ENCODE results near the gene PRR20D.
"Not testable (repeated sequence)": the region's sequence is repeated elsewhere in the genome, so short reads cannot be mapped to it uniquely, and the experiment has no call there.

The PRR20D gene

DNA sequence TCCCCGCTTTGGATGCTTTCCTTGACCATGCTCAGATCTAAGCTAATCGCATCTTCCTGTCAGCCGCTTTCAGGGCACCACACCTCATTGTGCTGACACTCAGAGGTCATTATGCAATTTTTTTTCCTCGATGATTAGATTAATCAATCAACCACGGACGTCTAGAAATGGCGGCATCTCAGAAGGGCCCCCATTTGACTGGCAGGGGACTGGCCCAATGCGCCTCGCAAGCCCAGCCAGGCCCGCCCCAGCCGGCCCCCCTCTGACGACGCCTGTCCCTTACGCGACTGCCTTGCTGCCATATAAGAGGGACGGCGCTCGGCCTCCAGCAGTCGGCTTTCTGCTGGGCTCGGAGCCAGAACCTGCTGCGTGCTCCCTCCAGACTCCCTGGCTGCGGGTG is at the start of gene PRR20D:
Gene PRR20D (plus strand): TSS at position 301 of the 400 bp plus-strand sequence. CDS start 387 bp downstream, outside the sequence.
- not testable (repeated sequence) for DNase-seq (ENCODE audit: low read depth in 2 of 2)

DNA sequence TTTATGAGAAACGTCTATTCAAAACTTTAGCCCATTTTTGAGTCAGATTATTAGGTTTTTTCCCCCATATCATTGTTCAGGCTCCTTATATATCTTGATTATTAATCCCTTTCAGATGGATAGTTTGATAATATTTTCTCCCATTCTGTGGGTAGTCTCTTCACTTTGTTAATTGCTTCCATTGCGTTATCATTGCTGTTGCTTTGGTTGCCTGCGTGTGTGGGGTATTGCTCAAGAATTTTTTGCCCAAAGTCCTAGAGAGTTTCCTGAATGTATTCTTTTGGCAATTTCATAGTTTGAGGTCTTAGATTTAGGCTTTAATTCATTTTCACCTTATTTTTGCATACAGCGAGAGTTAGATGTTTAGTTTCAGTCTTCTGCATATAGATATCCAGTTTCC is 45.5 kb upstream of the PRR20D start:
- DNase-seq (ENCODE audit: low read depth in 2 of 2), result no peak

DNA sequence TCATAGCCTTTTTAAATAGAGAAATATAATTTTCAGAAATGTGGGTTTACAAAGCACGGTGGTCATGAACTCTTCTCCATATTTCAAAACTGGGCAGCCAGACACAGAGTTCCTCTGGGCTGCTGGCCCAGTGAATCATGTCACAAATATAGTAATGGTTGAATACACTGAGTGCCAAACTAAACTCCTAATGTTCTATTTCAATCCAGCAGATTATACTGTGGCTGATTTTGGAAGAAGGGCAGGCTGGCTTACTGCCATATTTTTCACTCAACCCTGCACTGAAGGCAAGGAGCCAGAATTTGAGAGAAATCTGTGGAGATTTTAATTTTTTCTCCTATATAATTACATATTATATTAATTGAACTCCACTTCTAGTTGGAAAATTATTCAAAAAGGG is 36.8 kb upstream of the PRR20D start:
- DNase-seq (ENCODE audit: low read depth in 2 of 2), result no peak

DNA sequence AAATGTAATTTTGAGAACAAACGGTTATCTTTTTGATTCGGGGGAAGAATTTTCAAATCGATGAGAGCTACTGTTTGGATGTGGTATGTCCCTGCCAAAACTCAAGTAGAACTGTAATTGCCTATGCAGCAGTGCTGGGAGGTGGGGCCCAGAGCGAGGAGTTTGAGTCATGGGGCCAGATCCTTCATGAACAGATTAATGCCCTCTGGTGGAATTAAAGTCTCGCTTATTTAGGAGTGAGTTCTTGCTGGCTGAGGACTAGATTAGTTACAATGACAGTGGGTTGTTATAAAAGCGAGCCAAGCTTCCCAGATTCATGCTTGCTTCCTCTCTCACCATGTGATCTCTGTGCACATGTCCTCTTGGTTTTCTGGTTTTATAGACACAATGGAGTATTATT is 31.5 kb upstream of the PRR20D start:
- no peak for DNase-seq (ENCODE audit: low read depth in 2 of 2)

DNA sequence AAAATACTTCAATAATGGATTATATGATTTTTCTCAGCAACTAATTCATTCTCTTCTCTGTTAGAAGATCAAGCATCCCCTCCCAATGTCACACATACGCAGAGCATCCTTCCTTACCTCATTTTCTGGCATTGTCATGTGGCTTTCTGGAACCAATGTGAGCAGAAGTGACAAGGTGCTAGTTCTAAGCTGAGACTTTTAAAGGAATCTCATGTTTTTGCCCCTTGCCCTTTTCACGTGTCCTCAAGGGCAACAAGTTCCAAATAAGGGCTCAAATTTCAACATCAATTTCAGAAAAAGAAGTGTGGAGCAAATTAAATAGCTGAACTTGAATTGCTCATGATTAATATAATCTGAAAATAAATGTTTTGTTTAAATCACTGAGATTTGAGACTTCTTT is 24.3 kb upstream of the PRR20D start:
- no peak for DNase-seq (ENCODE audit: low read depth in 2 of 2)

DNA sequence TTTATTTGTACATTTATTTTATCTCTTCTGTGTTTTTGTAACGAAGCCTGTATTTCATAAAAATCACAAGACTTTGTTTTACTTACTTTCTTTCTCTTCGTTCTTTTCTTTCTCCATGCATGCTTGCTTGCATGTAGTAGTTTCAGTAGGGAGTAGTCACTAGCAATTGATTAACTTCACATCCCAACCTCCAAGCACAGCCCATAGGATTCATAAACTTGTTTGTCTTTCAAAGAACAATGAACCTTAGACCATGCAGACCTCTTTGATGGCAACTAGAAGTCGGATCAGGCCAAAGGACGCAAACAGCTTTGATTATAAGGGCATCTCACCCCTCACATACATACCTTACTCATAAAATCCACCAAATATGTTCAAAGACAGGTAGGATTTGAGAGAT is 22.8 kb upstream of the PRR20D start:
- no peak for DNase-seq (ENCODE audit: low read depth in 2 of 2)

DNA sequence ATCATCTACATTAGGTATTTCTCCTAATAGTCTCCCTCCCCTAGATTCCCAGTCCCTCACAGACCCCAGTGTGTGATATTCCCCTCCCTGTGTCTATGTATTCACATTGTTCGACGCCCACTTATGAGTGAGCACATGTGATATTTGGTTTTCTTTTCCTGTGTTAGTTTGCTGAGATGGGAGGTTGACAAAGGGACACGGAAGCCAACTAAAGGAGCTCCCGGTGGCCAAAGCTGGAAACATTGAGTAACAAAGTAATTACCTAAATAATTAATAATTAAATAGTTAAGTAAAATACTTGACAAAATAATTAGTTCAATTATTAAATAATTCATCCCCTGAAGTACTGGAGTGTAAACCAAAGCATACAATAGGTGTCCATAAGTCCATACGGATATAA is 21.4 kb upstream of the PRR20D start:
- no peak for DNase-seq (ENCODE audit: low read depth in 2 of 2)

DNA sequence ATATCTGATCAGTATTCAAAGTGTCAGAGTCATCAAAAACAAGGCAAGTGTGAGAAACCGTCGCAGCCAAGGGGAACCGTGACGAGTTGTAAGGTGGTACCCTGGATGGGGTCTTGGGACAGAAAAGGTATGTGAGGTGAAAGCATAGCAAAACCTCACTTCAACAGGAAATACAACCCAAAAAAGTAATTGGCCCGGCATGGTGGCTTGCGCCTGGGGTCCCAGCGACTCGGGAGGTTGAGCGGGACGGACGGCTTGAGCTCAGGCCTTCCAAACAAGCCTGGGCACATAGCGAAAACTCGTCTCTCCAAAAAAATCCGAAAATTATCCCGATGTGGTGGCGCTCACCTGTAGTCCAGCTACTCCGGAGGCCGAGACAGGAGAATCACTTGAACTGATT is 20.7 kb upstream of the PRR20D start:
- not testable (repeated sequence) for DNase-seq (ENCODE audit: low read depth in 2 of 2)

DNA sequence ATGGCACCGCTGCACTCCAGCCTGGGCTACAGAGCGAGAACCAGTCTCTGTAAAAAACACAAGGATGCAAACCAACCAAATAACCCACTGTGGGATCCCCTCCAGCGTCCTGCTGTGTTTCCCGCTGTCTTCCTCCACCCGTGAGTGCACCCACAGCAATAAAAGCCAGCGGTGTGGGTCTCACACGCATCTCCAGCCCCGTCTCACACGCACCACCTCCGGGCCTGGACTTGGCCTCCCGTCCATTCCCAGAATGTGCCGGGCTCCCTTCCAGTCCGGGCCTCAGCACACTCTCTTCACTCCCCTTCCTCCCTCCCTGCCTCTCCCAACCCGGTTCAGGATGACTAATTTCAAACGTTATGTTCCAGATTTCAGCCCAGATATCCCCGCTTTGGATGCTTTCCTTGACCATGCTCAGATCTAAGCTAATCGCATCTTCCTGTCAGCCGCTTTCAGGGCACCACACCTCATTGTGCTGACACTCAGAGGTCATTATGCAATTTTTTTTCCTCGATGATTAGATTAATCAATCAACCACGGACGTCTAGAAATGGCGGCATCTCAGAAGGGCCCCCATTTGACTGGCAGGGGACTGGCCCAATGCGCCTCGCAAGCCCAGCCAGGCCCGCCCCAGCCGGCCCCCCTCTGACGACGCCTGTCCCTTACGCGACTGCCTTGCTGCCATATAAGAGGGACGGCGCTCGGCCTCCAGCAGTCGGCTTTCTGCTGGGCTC is 20.0 kb upstream of the PRR20D start, which contains the start of gene PRR20A:
Gene PRR20A (plus strand): TSS at position 684 of the 734 bp plus-strand sequence. CDS start 387 bp downstream, outside the sequence.
- DNase-seq (ENCODE audit: low read depth in 2 of 2), result not testable (repeated sequence)

DNA sequence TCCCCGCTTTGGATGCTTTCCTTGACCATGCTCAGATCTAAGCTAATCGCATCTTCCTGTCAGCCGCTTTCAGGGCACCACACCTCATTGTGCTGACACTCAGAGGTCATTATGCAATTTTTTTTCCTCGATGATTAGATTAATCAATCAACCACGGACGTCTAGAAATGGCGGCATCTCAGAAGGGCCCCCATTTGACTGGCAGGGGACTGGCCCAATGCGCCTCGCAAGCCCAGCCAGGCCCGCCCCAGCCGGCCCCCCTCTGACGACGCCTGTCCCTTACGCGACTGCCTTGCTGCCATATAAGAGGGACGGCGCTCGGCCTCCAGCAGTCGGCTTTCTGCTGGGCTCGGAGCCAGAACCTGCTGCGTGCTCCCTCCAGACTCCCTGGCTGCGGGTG is 13.2 kb upstream of the PRR20D start, which contains the start of gene PRR20B:
Gene PRR20B (plus strand): TSS at position 301 of the 400 bp plus-strand sequence. CDS start 387 bp downstream, outside the sequence.
- not testable (repeated sequence) for DNase-seq (ENCODE audit: low read depth in 2 of 2)

DNA sequence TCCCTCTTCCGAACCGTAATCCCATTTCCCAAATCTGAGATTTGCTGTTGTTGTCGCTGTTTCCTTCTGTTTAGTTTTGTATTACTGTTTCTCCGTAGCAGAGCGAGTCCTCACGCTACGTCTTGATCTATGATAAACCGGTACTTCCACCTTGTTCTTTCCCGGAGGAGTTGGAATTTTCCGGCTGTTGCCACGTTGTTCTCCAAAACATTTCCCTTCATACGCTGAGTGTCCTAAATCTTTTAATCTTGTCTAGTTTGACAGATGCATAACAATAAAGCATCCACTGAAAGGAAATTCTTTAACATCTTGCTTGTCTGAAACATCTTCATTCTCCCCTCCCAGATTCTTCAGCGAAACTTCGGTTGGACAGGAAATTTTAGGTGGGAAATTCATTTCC is 12.3 kb upstream of the PRR20D start:
- not testable (repeated sequence) for DNase-seq (ENCODE audit: low read depth in 2 of 2)

DNA sequence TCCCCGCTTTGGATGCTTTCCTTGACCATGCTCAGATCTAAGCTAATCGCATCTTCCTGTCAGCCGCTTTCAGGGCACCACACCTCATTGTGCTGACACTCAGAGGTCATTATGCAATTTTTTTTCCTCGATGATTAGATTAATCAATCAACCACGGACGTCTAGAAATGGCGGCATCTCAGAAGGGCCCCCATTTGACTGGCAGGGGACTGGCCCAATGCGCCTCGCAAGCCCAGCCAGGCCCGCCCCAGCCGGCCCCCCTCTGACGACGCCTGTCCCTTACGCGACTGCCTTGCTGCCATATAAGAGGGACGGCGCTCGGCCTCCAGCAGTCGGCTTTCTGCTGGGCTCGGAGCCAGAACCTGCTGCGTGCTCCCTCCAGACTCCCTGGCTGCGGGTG is 6.7 kb upstream of the PRR20D start, which contains the start of gene PRR20C:
Gene PRR20C (plus strand): TSS at position 301 of the 400 bp plus-strand sequence. CDS start 387 bp downstream, outside the sequence.
- DNase-seq (ENCODE audit: low read depth in 2 of 2), result not testable (repeated sequence)

DNA sequence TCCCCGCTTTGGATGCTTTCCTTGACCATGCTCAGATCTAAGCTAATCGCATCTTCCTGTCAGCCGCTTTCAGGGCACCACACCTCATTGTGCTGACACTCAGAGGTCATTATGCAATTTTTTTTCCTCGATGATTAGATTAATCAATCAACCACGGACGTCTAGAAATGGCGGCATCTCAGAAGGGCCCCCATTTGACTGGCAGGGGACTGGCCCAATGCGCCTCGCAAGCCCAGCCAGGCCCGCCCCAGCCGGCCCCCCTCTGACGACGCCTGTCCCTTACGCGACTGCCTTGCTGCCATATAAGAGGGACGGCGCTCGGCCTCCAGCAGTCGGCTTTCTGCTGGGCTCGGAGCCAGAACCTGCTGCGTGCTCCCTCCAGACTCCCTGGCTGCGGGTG is 6.5 kb downstream of the PRR20D start, which contains the start of gene PRR20E:
Gene PRR20E (plus strand): TSS at position 301 of the 400 bp plus-strand sequence. CDS start 387 bp downstream, outside the sequence.
- not testable (repeated sequence) for DNase-seq (ENCODE audit: low read depth in 2 of 2)

DNA sequence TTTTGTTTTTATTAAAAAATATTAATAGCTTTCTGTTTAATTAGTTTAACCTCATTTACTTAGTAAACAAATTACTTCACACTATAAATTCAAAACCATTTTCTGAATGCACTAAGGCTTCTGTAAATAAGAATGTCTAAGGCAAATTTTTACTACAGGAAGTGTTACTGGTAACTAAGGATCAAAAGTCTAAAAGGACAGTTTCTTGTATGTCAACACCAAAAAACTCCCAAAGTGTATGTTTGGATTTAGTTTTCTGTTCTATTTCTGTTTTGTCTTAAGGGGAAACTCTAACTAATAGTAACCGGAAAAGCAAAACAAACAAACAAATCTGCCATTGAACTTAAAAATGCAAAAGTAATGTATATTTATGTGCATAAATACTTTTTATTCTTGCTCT is 31.2 kb downstream of the PRR20D start:
- no peak for DNase-seq (ENCODE audit: low read depth in 2 of 2)

DNA sequence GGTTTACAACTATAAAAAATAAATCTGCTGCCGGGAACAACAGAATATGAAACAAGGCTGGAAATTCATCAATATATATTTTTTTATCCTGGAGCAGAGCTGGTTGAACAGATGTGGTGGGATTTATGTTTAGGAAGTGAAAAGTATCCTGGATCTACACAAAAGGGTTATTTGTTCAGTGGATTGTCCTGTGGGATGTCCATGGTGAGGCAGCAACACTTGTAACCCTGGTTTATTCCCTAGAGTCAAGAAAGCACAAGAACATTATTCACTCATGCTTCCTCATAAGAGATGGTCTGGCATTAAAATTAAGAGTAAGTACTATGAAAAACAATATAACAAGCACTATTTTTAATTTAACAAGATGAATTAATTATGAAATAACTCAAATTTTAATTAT is 52.6 kb downstream of the PRR20D start:
- no peak for DNase-seq (ENCODE audit: low read depth in 2 of 2)
